ENCODE results near the gene TBPL2.

The TBPL2 gene

GRCh38 chr14:55374771-55375170, 65.6 kb downstream of the TBPL2 start:
- DNase-seq (ENCODE audit: extremely low read depth, low read depth): no peak
- TF ChIP-seq, protein P1, sequence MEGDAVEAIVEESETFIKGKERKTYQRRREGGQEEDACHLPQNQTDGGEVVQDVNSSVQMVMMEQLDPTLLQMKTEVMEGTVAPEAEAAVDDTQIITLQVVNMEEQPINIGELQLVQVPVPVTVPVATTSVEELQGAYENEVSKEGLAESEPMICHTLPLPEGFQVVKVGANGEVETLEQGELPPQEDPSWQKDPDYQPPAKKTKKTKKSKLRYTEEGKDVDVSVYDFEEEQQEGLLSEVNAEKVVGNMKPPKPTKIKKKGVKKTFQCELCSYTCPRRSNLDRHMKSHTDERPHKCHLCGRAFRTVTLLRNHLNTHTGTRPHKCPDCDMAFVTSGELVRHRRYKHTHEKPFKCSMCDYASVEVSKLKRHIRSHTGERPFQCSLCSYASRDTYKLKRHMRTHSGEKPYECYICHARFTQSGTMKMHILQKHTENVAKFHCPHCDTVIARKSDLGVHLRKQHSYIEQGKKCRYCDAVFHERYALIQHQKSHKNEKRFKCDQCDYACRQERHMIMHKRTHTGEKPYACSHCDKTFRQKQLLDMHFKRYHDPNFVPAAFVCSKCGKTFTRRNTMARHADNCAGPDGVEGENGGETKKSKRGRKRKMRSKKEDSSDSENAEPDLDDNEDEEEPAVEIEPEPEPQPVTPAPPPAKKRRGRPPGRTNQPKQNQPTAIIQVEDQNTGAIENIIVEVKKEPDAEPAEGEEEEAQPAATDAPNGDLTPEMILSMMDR (IDR thresholded peaks at IDR 0.05; ENCODE audit: low read depth, low read length, missing control alignments): no peak
- H3K4me3 ChIP-seq (replicated peaks; ENCODE audit: low read depth, low read length): no peak overlapping the region

DNA sequence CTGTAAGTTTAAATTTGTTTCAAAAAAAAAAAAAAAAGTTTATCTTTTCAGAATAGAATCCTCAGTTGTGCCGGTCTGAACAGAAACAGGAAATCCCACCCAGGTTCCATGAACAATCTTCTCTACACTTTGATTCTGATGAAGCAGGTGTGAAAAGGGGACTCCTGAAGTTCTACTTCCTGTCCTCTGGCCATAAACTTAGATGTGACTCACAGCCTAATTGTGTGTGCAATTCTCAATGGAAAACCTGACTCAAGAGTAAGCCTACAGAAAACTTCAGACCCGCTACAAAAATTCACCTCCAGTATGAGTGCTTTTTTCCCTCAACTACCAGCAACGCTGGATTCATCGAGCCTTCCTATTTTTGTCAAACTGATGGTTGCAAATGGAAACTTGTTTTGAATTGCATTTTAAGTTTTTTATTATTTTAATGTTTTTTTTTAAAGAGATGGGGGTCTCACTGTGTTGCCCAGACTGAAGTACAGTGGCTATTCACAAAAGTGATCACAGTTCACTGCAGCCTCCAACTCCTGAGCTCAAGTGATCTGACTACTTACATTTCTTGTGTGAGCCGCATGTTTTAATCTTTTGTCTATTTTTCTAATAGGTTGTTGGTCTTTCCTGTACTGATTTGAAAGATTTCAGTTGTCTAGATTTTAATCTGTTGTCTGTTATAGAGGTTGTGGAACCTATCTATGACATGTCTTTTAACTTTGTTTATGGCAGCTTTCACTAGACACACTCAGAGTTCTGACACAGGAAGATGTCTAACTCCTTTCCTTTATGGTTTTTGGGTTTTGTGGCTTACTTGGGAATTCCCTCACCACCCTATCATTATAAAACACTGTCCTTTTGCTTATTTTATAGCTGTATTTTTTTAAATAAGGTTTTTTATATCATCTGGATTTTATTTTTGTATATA, 66.4 kb downstream of the TBPL2 start:
- no peak overlapping the region for H3K4me3 ChIP-seq (replicated peaks; ENCODE audit: low read depth, low read length)
- TF ChIP-seq, protein P1 (IDR thresholded peaks at IDR 0.05; ENCODE audit: low read depth, low read length, missing control alignments): no peak
- no peak for DNase-seq (ENCODE audit: extremely low read depth, low read depth)

DNA sequence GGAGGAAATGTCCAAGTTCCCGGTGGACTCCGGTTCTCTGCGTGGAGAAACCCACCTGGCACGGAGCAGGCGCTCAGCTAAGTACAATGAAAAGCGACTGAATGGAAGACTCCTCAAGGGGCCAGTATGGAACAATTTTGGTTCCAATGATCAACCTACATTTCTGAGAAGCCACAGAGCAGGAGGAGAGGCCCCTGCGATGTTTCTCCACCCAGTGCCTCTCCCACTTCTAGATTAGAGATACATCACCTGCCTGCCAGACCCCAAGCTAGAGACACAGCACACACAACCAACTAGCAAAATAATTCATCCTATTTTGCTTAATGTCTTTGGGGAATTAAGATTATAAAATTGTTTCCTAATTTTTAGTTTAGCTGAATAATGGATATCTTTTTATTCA, 67.6 kb downstream of the TBPL2 start:
- H3K4me3 ChIP-seq (replicated peaks; ENCODE audit: low read depth, low read length): no peak overlapping the region
- TF ChIP-seq, protein P1 (IDR thresholded peaks at IDR 0.05; ENCODE audit: low read depth, low read length, missing control alignments): no peak
- DNase-seq (ENCODE audit: extremely low read depth, low read depth): no peak

- TF ChIP-seq, protein P1 (IDR thresholded peaks at IDR 0.05; ENCODE audit: low read depth, low read length, missing control alignments): no peak
- no peak for DNase-seq (ENCODE audit: extremely low read depth, low read depth)
Observed at GRCh38 chr14:55372423-55372822, 68.0 kb downstream of the TBPL2 start.

DNA sequence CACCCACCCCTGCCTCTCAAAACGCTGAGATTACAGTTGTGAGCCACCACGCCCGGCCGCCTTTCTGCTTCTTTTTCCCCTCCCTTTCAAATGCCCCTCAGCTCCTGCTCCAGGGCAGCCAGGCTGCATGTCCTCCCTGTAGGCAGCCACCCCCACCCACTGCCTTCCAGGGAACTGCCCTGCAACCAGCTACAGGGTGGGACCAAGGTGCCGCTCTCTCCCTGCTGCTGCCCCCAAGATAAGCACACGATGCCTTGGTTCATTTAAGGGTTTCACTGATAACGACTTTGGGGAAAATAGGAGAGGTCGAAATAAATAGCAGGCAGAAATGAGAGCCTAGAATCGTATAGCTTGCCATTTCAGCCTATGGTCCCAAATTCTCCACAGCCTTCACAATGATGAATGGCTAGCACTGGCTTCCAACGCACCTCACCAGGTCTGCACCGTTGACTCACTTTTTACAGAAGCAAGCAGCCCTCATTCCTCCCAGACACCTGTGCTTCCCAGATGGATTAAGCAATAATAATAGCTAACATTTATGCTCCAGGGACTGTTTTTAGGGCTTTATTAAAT, 69.4 kb downstream of the TBPL2 start:
- TF ChIP-seq, protein P1 (IDR thresholded peaks at IDR 0.05; ENCODE audit: low read depth, low read length, missing control alignments): no peak
- no peak for DNase-seq (ENCODE audit: extremely low read depth, low read depth)
- H3K4me3 ChIP-seq (replicated peaks; ENCODE audit: low read depth, low read length): no peak overlapping the region

More at GRCh38 chr14:55372423-55372822, 68.0 kb downstream of the TBPL2 start:
- no peak overlapping the region for H3K4me3 ChIP-seq (replicated peaks; ENCODE audit: low read depth, low read length)

DNA sequence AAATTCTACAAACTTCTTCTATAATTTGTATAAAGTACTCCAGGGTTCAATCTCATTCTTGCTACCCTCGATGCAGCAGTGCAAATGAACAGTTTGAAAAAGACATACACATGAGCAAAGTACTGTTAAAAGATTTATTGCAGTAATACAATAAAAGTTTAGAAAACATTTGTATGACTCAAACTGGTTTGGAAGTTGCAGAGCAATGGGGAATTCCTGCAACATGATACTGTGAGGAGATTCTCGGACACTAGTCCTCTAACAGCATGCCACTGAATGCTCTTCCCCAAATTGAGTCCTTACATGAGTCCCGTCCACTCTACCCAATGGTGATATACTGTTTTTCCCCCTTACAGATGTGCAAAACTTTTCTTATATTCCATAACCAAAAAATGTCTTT, 74.1 kb downstream of the TBPL2 start:
- peak; percentile 69 for DNase-seq (ENCODE audit: extremely low read depth, low read depth)
- no peak overlapping the region for H3K4me3 ChIP-seq (replicated peaks; ENCODE audit: low read depth, low read length)
- TF ChIP-seq, protein P1 (IDR thresholded peaks at IDR 0.05; ENCODE audit: low read depth, low read length, missing control alignments): no peak
